ENCODE measurements around the gene ALDH16A1. TPM values are rescaled to one million over a fixed set of nuclear protein-coding genes. Genes with fewer than 3 reads are reported as not detected.

Gene ALDH16A1
- total and polyA plus RNA-seq, 2 of the 8 experiments (the other 6 are each of a cell fraction or from before 2014, with no cell fraction given), result 30.5 to 34.3 TPM

GRCh38 chr19:49481020-49481683 is 28.1 kb downstream of the ALDH16A1 start:
- FAIRE-seq (no peak), DNase-seq (ENCODE audit: low read depth in 1 of 2, low spot score in 2 of 2) (no peak)
- Histone ChIP-seq H2AFZ (ENCODE audit: low read length) (no peak overlapping the region), H2BK20ac (ENCODE audit: low read length) (no peak overlapping the region), H4K8ac (ENCODE audit: extremely low read depth, insufficient read depth, low read length) (no peak overlapping the region), H4K5ac (ENCODE audit: insufficient read length, low read depth, low read length) (no peak overlapping the region), H3K79me1 (ENCODE audit: low read depth, low read length) (no peaks in the 10 kb centered on the region), H3K56ac (replicated peaks; ENCODE audit: insufficient read length, low read depth, low read length) (no peak overlapping the region), H3K36me3 (ENCODE audit: control insufficient read depth in 2 of 4, insufficient read depth in 4 of 4, low read length in 3 of 4) (no peaks in the 10 kb centered on the region), H4K20me1 (replicated peaks in 1 of 2; ENCODE audit: control insufficient read depth in 1 of 2, insufficient read depth in 2 of 2, low read length in 2 of 2) (no peaks in the 10 kb centered on the region), H2BK5ac (ENCODE audit: low read depth, low read length) (no peak overlapping the region), H3K14ac (ENCODE audit: insufficient read length) (no peak overlapping the region), H3K4me2 (ENCODE audit: insufficient read depth in 1 of 2, low read depth in 2 of 2, low read length in 2 of 2) (no peak overlapping the region), H2AK5ac (ENCODE audit: low read depth, low read length) (no peak overlapping the region), H3K9me3 (ENCODE audit: insufficient read depth in 2 of 2, low read depth in 1 of 2, low read length in 1 of 2) (no peaks in the 10 kb centered on the region), H3K23ac (ENCODE audit: insufficient read length) (no peak overlapping the region), H3K9ac (replicated peaks in 1 of 4; ENCODE audit: extremely low read depth in 1 of 4, low read depth in 3 of 4, low read length in 3 of 4) (no peak overlapping the region), H2BK120ac (replicated peaks; ENCODE audit: low read depth, low read length) (no peak overlapping the region), H3K18ac (ENCODE audit: extremely low read depth, low read length) (no peak overlapping the region), H3K4ac (replicated peaks; ENCODE audit: insufficient read length, low read depth, low read length) (no peak overlapping the region), H3K79me2 (ENCODE audit: control insufficient read depth in 1 of 2, insufficient read depth in 2 of 2, low read length in 2 of 2) (no peaks in the 10 kb centered on the region), H2BK15ac (ENCODE audit: low read length) (no peak overlapping the region), H2BK12ac (ENCODE audit: low read depth, low read length) (no peak overlapping the region), H3K27ac (ENCODE audit: low read depth, low read length) (no peak overlapping the region), H4K91ac (replicated peaks; ENCODE audit: insufficient read length, low read length) (peak overlapping the region; percentile 40), H3K27me3 (replicated peaks in 1 of 4; ENCODE audit: control insufficient read depth in 3 of 4, extremely low read depth in 1 of 4, insufficient read depth in 3 of 4, low read length in 3 of 4) (no peaks in the 10 kb centered on the region), H3K4me3 (ENCODE audit: extremely low read depth in 1 of 4, insufficient read depth in 2 of 4, low read depth in 3 of 4, low read length in 4 of 4) (no peak overlapping the region), H3K4me1 (replicated peaks in 1 of 4; ENCODE audit: control insufficient read depth in 3 of 4, insufficient read depth in 4 of 4, low read length in 3 of 4) (0 out of 7 replicates have a peak, but pooled peaks cover 0 to 2% (median 0%) of the 10 kb centered on the region in 4 experiments), H3K23me2 (ENCODE audit: low read depth, low read length) (no peaks in the 10 kb centered on the region)
- WGBS, 2 experiments (ENCODE audit: extremely low coverage in 1 of 2, insufficient coverage in 1 of 2, insufficient read length in 1 of 2, insufficient replicate concordance in 2 of 2, low coverage in 1 of 2, low lambda C conversion rate in 2 of 2, missing lambda C conversion rate in 1 of 2), result 91% methylated on average over 5 of the region's 7 CpGs; no CpG with 5 or more reads in 1 of the 2 experiments
- TF ChIP-seq BCL11A (IDR thresholded peaks at IDR 0.05; ENCODE audit: low read depth in 2 of 2, low read length in 2 of 2) (no peak), POLR2A (IDR thresholded peaks at IDR 0.05; ENCODE audit: control extremely low read depth in 1 of 2, low read depth in 2 of 2, low read length in 2 of 2) (no peak), TCF12 (IDR thresholded peaks at IDR 0.05; ENCODE audit: low read depth, low read length) (no peak), SP4 (IDR thresholded peaks at IDR 0.05; ENCODE audit: low read length) (no peak), CBX8 (IDR thresholded peaks at IDR 0.05; ENCODE audit: borderline replicate concordance, low read depth, low read length) (no peak), TAF1 (IDR thresholded peaks at IDR 0.05; ENCODE audit: low read depth, low read length) (no peak), TEAD4 (IDR thresholded peaks at IDR 0.05; ENCODE audit: low read depth, low read length) (no peak), CREB1 (IDR thresholded peaks at IDR 0.05) (no peak), CEBPB (IDR thresholded peaks at IDR 0.05; ENCODE audit: low read depth, low read length) (no peak), GABPA (IDR thresholded peaks at IDR 0.05; ENCODE audit: borderline replicate concordance, insufficient read depth, low read length) (no peak), BRCA1 (IDR thresholded peaks at IDR 0.05; ENCODE audit: low read depth, low read length) (no peak), SRF (IDR thresholded peaks at IDR 0.05; ENCODE audit: low read depth, low read length) (no peak)
- CTCF ChIA-PET (ENCODE audit: partially characterized antibody), result interaction anchor here (0.6 to 3.3 kb wide), 5 partner anchors 9 to 92 kb away, joined by 3 to 22 read pairs (median 7); partner anchors contain the start of gene FLT3LG
- POLR2A ChIA-PET (ENCODE audit: partially characterized antibody), result interaction anchor here (0.7 to 6.8 kb wide), 7 partner anchors 8 to 28 kb away, joined by 3 to 89 read pairs (median 3); partner anchors contain the start of genes ALDH16A1 and RPS11

All from H1 (cell line).